ENCODE data around the gene TREH.
"Not testable (repeated sequence)": the region's sequence is repeated elsewhere in the genome, so short reads cannot be mapped to it uniquely, and the experiment has no call there.

The TREH gene

GRCh38 chr11:118628861-118629549 lies 50.4 kb downstream of the TREH start:
- no peak for DNase-seq (ENCODE audit: low read depth)

DNA sequence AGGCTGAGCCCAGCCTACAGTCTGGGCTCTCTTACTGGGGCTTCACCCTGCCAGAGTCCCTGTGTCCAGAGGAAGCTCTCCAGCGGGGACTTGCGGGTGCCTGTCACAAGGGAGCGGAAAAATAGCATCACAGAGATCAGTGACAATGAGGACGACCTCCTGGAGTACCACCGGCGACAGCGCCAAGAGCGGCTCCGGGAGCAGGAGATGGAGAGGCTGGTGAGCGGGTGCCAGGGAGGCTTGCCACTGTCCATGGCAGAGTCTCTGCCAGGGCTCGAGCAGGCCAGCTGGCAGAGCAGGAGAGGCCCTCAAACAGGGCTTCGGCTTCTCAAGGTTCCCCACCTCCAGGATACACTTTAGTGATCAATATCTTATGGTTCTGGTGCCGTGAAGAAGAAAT lies 51.0 kb downstream of the TREH start:
- DNase-seq (ENCODE audit: low read depth): no peak

DNA sequence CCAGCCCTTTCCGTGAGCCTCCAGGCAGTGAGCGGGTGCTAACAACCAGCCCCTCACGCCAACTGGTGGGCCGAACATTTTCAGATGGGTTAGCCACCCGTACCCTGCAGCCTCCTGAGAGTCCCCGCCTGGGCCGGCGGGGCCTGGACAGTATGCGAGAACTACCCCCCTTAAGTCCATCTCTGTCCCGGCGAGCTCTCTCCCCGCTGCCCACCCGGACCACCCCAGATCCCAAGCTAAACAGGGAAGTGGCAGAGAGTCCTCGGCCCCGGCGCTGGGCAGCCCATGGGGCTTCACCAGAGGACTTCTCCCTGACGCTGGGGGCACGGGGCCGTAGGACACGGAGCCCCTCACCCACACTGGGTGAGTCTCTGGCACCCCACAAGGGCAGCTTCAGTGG lies 51.4 kb downstream of the TREH start:
- no peak for DNase-seq (ENCODE audit: low read depth)

GRCh38 chr11:118627566-118627965 lies 51.9 kb downstream of the TREH start:
- DNase-seq (ENCODE audit: low read depth): no peak

- DNase-seq (ENCODE audit: low read depth): no peak
Measured at GRCh38 chr11:118625976-118626375, 53.5 kb downstream of the TREH start.

GRCh38 chr11:118625036-118625690 lies 54.3 kb downstream of the TREH start:
- DNase-seq (ENCODE audit: low read depth): no peak

DNA sequence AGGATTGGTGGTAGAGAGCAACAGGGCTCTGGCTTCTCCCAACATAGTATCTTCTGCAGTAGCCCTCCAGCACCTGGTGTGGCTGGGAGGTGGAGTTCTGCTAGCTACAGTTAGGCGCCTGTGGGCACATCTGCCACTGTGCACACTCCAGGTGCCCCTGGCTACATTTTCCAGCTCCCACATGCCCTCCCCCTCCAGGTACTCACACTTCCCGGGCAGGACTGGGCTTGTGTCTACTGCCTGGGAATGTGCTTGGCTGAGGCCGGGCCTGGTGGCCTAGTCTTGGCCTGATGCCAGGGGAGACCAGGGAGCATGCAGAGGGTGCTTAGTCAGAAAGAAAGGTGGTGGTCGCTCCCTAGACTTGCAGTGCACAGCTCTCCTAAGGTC lies 56.2 kb downstream of the TREH start:
- DNase-seq (ENCODE audit: low read depth): no peak

GRCh38 chr11:118622376-118623268 lies 56.8 kb downstream of the TREH start:
- no peak for DNase-seq (ENCODE audit: low read depth)

- DNase-seq (ENCODE audit: low read depth): no peak
Measured at GRCh38 chr11:118621784-118622375, 57.6 kb downstream of the TREH start.

DNA sequence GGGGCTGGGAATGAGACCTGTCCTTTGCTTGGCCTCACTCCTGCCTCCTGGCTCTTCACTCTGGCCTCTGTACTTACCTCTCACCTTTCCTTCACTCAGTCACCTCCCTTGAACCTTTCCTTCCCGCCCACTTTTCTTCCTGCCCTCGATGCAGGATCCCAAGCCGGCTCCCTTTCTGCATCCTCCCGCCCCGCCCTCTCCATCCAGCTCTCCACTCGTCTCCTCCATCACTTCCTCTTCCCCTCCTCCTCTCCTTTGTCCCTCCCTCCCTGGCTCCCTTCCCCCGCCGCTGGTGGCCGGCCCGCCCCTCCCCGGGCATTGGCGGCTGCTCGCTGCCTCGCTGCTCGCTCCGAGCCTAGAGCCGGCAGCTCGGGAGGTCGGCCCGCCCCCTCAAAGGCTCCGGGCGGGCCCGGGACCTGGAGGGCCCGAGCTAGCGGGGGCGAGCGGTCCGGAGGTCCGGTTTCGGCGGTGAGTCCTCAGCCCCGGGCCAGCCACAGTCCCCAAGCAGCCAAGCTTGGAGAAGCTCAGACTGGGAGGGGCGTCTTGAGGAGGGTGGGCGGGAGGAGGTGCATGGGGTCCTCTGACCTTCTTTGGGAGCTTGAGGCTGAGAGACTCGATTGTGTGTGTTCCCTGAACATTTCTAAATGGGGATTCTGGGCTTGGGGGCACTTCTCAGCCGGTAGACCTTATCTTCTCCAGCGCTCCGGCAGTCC lies 58.2 kb downstream of the TREH start:
- no peak for DNase-seq (ENCODE audit: low read depth)

DNA sequence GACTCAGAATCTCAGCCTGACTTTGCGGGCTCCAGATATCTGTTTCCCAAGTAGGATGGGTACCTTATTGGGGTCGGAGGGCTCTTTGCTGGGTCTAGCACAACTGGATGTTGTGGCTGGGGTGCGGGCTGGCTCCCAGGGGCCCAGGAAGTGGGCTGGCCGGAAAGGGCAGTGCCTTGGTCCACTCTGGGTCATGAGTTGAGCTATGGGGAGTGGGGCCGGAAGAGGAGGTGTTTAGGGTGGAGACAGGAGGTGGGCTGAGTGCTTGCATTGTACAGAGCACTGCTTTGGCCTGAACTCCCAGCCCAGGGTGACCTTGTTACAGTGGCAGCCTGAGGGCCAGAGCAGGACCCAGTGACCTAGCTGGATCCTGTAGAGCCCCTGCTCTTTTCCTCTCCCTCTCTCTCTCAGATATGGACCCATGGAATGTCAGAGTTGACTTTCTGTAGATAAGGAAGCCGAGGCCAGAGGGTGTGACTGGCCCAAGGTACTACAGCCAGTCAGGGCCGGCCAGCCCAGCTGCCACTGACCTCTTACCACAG lies 58.9 kb downstream of the TREH start:
- no peak for DNase-seq (ENCODE audit: low read depth)

GRCh38 chr11:118619444-118620197 lies 59.8 kb downstream of the TREH start:
- DNase-seq (ENCODE audit: low read depth): no peak

- no peak for DNase-seq (ENCODE audit: low read depth)
Measured at GRCh38 chr11:118618991-118619375, 60.5 kb downstream of the TREH start.

- DNase-seq (ENCODE audit: low read depth): no peak
Measured at GRCh38 chr11:118618115-118618990, 61.1 kb downstream of the TREH start.

GRCh38 chr11:118615976-118616371 lies 63.5 kb downstream of the TREH start:
- no peak for DNase-seq (ENCODE audit: low read depth)

GRCh38 chr11:118615282-118615975 lies 64.0 kb downstream of the TREH start:
- no peak for DNase-seq (ENCODE audit: low read depth)

- no peak for DNase-seq (ENCODE audit: low read depth)
Measured at GRCh38 chr11:118614511-118614910, 64.9 kb downstream of the TREH start.

DNA sequence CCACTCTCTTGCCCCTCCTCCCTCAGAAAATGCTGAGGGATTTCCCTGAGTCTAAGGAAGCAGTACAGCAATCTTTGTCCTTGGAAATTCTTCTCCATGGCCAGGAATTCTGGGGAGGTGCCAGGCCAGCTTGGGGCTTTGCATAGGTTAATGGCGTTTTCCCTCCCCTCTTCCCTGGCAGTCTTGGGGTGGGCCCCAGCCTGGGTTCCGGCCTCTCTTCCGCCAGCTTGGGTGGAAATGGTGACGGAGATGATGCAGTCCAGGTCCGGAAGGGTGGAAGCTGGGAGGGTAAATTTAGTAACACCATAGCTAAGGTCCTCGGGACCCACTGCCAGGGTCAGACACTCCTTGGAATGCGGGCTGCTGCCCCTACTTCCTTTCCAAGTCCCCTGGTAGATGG lies 67.1 kb downstream of the TREH start:
- no peak for DNase-seq (ENCODE audit: low read depth)

DNA sequence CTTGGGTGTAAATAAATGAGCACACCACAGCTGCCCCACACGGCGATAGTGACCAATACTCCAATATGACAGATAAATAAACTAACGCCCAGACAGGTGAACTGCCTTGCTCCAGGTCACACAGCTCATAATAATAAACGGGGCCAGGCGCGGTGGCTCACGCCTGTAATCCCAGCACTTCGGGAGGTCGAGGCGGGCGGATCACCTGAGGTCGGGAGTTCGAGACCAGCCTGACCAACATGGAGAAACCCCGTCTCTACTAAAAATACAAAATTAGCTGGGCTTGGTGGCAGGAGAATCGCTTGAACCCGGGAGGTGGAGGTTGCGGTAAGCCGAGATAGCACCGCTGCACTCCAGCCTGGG lies 68.0 kb downstream of the TREH start:
- not testable (repeated sequence) for DNase-seq (ENCODE audit: low read depth)

All from stimulated activated CD8-positive, alpha-beta memory T cell treated with anti-CD3 and anti-CD28 coated beads, Interleukin-4, amount 100 ng/mL, for 24 hours (primary cell).